ENCODE measurements around the gene CHD9NB.
"Not testable (repeated sequence)": the region's sequence is repeated elsewhere in the genome, so short reads cannot be mapped to it uniquely, and the experiment has no call there.

The CHD9NB gene

GRCh38 chr16:53083119-53083518, 30.4 kb upstream of the CHD9NB start:
- no peak for DNase-seq (ENCODE audit: low read depth)

- DNase-seq (ENCODE audit: low read depth): no peak
These were observed 29.8 kb upstream of the CHD9NB start for GRCh38 chr16:53082509-53082908.

DNA sequence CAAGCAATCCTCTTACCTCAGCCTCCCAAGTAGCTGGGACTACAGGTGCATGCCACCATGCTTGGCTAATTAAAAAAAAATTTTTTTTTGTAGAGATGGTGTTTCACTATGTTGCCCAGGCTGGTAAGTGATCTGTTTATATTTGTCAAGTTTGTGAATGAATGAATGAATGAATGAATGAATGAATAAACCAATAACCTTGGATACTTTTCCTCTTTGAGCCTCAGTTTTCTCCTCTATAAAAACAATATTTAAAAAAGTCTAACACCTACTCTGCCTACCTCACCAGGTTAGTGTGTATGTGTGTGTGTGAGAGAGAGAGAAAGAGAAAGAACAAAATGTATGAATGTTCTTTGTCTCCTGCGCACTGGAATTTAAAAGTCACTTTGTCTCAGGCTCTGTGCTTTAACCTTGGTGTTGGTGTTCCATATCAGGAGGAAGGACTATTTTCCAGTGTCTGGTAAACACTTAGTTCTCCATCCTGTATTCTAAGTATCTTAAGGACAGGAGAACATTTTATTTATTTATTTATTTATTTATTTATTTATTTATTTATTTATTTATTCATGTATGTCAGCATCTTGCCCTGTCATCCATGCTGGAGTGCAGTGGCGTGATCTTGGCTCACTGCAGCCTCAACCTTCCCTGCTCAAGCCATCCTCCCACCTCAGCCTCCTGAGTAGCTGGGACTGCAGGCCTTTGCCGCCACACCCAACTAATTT, 29.1 kb upstream of the CHD9NB start:
- DNase-seq (ENCODE audit: low read depth): no peak

- no peak for DNase-seq (ENCODE audit: low read depth)
These were observed 28.3 kb upstream of the CHD9NB start for GRCh38 chr16:53081032-53081424.

GRCh38 chr16:53080345-53081031, 27.8 kb upstream of the CHD9NB start:
- no peak for DNase-seq (ENCODE audit: low read depth)

DNA sequence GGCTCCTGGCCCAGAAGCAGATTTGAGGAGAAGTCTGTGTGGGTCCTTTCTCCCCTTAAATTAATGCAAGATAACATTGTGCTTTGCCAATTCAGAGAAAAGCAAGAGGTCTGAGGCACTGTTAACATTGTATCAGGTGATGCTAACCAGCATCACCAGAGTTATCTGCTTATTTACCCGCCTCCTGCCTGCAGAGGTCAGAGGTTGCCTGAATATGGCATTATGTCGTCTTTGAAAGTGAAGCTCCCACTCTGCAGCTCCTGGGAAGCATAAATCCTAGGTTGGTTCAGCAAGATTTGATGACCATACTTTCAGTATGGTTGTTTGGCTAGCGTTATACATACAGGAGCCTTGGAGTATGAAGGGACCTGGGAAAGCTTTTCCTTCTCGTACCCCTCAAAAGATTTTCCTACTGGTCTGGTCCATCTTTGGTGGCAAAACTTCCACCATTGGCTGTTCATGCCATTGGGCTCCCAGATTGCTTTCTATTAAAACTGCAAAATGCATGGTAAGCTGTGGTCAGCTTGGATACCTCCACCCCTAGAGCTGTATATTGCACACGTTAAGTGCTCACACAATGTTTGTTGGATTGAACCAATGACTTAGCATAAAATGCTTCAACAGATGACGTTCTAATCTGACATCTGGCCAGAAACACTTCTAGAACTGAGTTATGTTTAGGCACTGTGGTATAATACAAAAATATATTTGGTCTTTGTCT, 26.2 kb upstream of the CHD9NB start:
- no peak for DNase-seq (ENCODE audit: low read depth)

- DNase-seq (ENCODE audit: low read depth): no peak
These were observed 25.6 kb upstream of the CHD9NB start for GRCh38 chr16:53078247-53078646.

GRCh38 chr16:53075461-53075860, 22.8 kb upstream of the CHD9NB start:
- DNase-seq (ENCODE audit: low read depth): not testable (repeated sequence)

GRCh38 chr16:53074296-53074695, 21.6 kb upstream of the CHD9NB start:
- not testable (repeated sequence) for DNase-seq (ENCODE audit: low read depth)

GRCh38 chr16:53073022-53073421, 20.3 kb upstream of the CHD9NB start:
- no peak for DNase-seq (ENCODE audit: low read depth)

GRCh38 chr16:53071748-53072301, 19.1 kb upstream of the CHD9NB start:
- no peak for DNase-seq (ENCODE audit: low read depth)

- no peak for DNase-seq (ENCODE audit: low read depth)
These were observed 17.1 kb upstream of the CHD9NB start for GRCh38 chr16:53069772-53070171.

DNA sequence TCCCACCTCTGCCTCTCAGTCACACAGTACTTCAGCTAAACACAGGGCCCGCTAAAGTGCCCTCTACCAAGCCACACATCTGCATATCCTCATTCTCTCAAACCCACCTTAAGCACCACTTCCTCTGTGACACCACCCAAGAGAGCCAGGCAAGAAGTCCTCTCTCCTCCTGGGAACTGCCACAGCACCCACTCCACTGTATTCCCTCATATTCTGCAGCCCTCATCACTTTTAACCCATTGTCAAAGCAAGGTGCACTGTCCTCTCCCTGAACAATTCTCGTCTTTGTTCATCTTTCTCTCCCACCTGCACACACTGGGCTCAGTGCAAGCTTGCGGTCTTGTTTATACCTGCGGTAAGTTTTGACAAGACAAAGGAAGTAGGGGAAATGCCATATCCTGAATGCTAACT, 15.7 kb upstream of the CHD9NB start:
- DNase-seq (ENCODE audit: low read depth): no peak

DNA sequence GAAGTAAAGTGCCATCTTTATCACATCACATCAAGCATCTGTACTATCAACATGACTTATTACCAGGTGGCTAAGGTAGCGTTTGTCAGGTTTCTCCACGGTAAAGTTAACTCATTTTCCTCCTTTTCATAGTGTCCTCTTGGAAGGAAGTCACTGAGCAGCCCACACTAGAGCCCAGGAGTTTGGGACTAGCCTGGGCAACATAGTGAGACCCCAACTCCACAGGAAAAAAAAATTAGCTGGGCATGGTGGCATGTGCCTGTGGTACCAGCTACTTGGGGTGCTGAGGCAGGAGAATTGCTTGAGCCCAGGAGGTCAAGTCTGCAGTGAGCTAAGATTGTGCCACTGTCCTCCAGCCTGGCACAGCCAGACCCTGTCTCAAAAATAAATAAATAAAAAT, 15.0 kb upstream of the CHD9NB start:
- no peak for DNase-seq (ENCODE audit: low read depth)

DNA sequence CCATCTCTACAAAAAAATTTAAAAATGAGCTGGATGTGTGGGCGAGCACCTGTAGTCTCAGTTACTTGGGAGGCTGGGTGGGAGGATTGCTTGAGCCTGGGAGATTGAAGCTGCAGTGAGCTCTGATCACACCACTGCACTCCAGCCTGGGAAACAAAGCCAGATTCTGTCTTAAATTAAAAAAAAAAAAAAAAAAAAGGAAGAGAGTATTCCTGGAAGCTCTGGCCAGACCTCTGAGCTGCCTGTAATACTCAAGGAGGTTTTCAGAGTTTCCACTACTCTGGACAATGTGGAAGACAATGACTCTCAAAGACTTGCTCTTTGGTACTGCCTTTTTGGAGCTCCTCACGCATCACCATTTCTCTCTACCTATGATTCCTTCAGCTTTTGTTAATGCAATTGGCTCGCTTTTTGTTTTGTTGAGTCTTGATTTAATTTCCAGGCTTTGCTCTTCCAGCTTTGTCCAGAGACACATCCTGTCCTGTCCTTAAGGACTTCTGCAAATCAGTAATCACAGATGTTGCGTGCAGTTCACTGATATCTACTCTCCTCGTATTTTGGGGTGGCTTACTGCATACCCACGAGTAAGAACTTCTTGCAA, 12.9 kb upstream of the CHD9NB start:
- no peak for DNase-seq (ENCODE audit: low read depth)

GRCh38 chr16:53064081-53064578, 11.4 kb upstream of the CHD9NB start:
- DNase-seq (ENCODE audit: low read depth): no peak

- DNase-seq (ENCODE audit: low read depth): peak; percentile 26
These were observed 9.0 kb upstream of the CHD9NB start for GRCh38 chr16:53061701-53062159.

GRCh38 chr16:53061256-53061655, 8.6 kb upstream of the CHD9NB start:
- DNase-seq (ENCODE audit: low read depth): no peak

GRCh38 chr16:53059672-53060071, 7.0 kb upstream of the CHD9NB start:
- DNase-seq (ENCODE audit: low read depth): no peak

- no peak for DNase-seq (ENCODE audit: low read depth)
These were observed 6.2 kb upstream of the CHD9NB start for GRCh38 chr16:53058882-53059281.

GRCh38 chr16:53058441-53058840, 5.7 kb upstream of the CHD9NB start:
- DNase-seq (ENCODE audit: low read depth): no peak

GRCh38 chr16:53057658-53058057, 5.0 kb upstream of the CHD9NB start:
- DNase-seq (ENCODE audit: low read depth): no peak
